Eye (tissue), 1 donor: ENCODE results near the gene PAFAH1B2.

Experiments
- DNase-seq: peaks from one replicate; pipeline ENCODE4 v3.0.0-alpha.2; 2015

The PAFAH1B2 gene

GRCh38 chr11:117191680-117192400 is 47.8 kb downstream of the PAFAH1B2 start:
- DNase-seq, result no peak

- DNase-seq, result no peak
Measured at GRCh38 chr11:117192401-117192875, 48.4 kb downstream of the PAFAH1B2 start.

GRCh38 chr11:117193130-117194020 is 49.3 kb downstream of the PAFAH1B2 start:
- DNase-seq, result no peak

GRCh38 chr11:117194267-117194666 is 50.2 kb downstream of the PAFAH1B2 start:
- no peak for DNase-seq

- no peak for DNase-seq
Measured at GRCh38 chr11:117195258-117195657, 51.2 kb downstream of the PAFAH1B2 start.

- no peak for DNase-seq
Measured at GRCh38 chr11:117195761-117196160, 51.7 kb downstream of the PAFAH1B2 start.

- DNase-seq, result no peak
Measured at GRCh38 chr11:117197006-117197405, 52.9 kb downstream of the PAFAH1B2 start.

- no peak for DNase-seq
Measured at GRCh38 chr11:117197516-117198456, 53.7 kb downstream of the PAFAH1B2 start.

GRCh38 chr11:117198613-117199012 is 54.5 kb downstream of the PAFAH1B2 start:
- DNase-seq, result no peak

GRCh38 chr11:117199053-117199915 is 55.2 kb downstream of the PAFAH1B2 start, which contains the start of gene TAGLN:
Gene TAGLN (plus strand): TSS chr11:117199370. CDS start chr11:117203014, 3,644 bp downstream.
- peak; percentile 70 for DNase-seq

GRCh38 chr11:117199916-117200812 is 56.1 kb downstream of the PAFAH1B2 start:
- DNase-seq, result no peak

- no peak for DNase-seq
Measured at GRCh38 chr11:117200813-117201657, 56.9 kb downstream of the PAFAH1B2 start.

GRCh38 chr11:117201658-117202305 is 57.7 kb downstream of the PAFAH1B2 start:
- DNase-seq, result no peak

GRCh38 chr11:117202386-117203068 is 58.4 kb downstream of the PAFAH1B2 start:
- DNase-seq, result no peak

GRCh38 chr11:117203069-117203407 is 59.0 kb downstream of the PAFAH1B2 start:
- no peak for DNase-seq

- no peak for DNase-seq
Measured at GRCh38 chr11:117204283-117205080, 60.4 kb downstream of the PAFAH1B2 start.

GRCh38 chr11:117205211-117205818 is 61.2 kb downstream of the PAFAH1B2 start:
- no peak for DNase-seq
